Erythroblast (primary cell): ENCODE results near the gene TMEM267.
"Not testable (repeated sequence)": the region's sequence is repeated elsewhere in the genome, so short reads cannot be mapped to it uniquely, and the experiment has no call there.

ENCODE experiments used
- DNase-seq, 2 experiments: peaks; one replicate each; lab custom pipeline; 2025; lab: John Stamatoyannopoulos, UW
- GATA1 ChIP-seq: IDR thresholded peaks from 2 replicates; pipeline ENCODE4 v1.6.1; 2011; ENCODE audit warnings: low read depth, mild to moderate bottlenecking, control low read depth, low read length, moderate library complexity
- POLR2A ChIP-seq: IDR thresholded peaks from 2 replicates; pipeline ENCODE4 v1.6.1; 2011; ENCODE audit warnings: mild to moderate bottlenecking, low read length

The TMEM267 gene, protein sequence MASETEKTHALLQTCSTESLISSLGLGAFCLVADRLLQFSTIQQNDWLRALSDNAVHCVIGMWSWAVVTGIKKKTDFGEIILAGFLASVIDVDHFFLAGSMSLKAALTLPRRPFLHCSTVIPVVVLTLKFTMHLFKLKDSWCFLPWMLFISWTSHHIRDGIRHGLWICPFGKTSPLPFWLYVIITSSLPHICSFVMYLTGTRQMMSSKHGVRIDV

GRCh38 chr5:43483298-43484105, at the start of gene TMEM267:
TMEM267 (minus strand) TSS chr5:43483865; CDS start chr5:43453969, 29,896 bp downstream.
- TF ChIP-seq POLR2A: peak; percentile 98
- no peak for TF ChIP-seq GATA1

DNA sequence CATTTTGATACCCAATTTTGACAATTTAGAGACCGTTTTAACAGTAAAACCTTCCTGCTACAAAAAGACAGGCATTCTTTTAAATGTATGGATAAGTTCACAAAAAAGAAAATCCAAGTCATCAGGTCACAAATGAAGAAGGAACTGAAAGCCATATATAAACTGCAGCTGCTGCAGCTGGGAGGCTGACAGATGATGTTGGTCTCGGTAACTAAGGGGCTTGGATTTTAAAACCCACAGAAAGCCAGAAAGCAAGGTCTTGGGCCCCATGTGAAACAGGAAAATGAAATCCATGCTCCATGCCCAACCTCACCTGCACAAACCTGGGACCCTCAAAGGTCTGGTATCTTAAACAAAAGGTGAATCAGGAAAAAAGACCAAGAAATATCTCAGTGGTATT, 47.0 kb upstream of the TMEM267 start:
- no peak for DNase-seq
- TF ChIP-seq GATA1 (no peak), POLR2A (no peak)

More at GRCh38 chr5:43483298-43484105, at the start of gene TMEM267:
- DNase-seq: peak; percentile 92 to 94

DNA sequence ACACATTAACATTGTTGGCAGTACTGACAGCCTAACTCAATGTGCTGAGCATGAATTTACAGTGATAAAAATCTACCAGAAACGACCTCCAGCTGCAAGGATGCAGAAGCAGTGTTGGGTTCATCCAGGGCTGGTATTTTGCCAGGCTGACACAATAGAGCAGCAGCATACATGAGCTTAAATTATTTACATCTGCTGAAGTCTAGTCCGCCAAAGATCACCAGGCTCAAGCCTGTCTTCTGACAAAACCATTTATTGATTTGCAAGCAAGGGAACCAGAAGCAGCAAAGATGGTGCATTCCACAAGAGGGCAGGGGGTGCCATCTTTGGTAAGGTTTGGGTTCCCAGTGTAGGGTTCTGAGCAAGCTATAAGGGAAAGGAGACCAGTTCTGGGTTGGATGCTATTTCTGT, 40.0 kb upstream of the TMEM267 start:
- TF ChIP-seq POLR2A (no peak), GATA1 (no peak)
- peak in 1 of 2 experiments; percentile 5 for DNase-seq

- TF ChIP-seq POLR2A (no peak), GATA1 (no peak)
- DNase-seq: no peak
Measured at GRCh38 chr5:43520615-43521014, 37.0 kb upstream of the TMEM267 start.

DNA sequence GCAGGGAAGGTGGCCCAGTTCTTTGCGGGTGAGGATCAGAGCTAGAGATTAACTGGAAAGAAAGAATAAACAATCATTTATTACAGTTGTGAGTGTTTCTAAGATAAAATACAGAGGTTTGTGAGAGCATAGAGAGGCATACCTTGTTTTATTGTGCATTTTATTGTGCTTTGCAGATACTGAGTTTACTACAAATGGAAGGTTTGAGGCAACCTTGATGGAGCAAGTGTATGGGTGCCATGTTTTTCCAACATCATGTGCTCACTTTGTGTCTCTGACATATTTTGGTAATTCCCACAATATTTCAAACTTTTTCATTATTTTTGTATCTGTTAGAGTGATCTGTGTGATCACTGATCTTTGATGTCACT, 32.0 kb upstream of the TMEM267 start:
- TF ChIP-seq POLR2A (no peak), GATA1 (no peak)
- DNase-seq: no peak

DNA sequence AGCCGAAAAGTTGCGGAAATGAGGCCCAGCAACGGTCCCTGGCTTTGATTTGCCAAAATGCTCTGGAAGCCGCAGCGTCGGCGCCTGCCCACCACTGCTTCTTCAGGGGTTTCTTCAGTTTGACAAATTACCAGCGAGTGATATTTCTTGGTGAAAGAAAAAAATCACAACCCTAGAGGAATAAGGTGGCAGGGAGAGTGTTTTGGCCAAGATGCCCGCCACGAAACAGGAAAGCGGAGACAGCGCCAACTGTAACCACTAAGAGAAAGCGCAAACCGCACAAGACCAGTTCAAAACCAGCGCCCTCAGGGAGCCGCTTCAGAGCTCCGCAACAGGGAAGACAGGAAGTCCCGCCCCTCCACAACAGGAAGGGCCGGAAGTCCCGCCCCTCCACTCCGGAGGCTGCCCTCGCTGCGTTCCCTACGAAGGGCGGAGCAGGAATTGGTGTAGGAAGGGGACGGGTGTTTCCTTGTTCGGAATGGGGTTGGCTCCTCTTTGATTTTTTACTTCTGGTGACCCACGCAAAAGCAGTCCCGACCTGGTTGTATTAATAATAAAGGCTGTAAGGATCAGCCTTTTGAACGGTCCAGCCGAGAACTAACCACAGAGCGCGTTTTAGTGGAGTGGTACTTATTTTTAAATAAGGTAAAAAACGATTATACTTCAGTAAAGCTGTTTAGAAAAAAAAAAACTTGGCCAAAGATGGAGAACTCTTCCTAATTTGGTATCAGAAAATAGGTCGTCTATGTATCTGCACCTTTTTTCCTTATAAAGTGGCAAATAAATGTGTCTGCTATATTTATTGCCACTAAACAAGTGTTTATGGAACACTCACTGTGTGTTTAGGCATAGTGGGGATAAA, 31.4 kb upstream of the TMEM267 start, which contains the start of gene C5orf34:
Gene C5orf34, minus strand, starts transcription at position 333 of the 862 bp plus-strand sequence. CDS start 5,809 bp downstream, outside the sequence.
- DNase-seq: peak; percentile 95 to 96
- TF ChIP-seq GATA1: no peak
- TF ChIP-seq POLR2A: peak; percentile 95

- TF ChIP-seq GATA1: no peak
- no peak for TF ChIP-seq POLR2A
- peak in 1 of 2 experiments; percentile 76 for DNase-seq
Measured at GRCh38 chr5:43514471-43514815, 30.8 kb upstream of the TMEM267 start.

GRCh38 chr5:43514025-43514424, 30.4 kb upstream of the TMEM267 start:
- DNase-seq: peak; percentile 26 to 51
- TF ChIP-seq POLR2A (no peak), GATA1 (no peak)

DNA sequence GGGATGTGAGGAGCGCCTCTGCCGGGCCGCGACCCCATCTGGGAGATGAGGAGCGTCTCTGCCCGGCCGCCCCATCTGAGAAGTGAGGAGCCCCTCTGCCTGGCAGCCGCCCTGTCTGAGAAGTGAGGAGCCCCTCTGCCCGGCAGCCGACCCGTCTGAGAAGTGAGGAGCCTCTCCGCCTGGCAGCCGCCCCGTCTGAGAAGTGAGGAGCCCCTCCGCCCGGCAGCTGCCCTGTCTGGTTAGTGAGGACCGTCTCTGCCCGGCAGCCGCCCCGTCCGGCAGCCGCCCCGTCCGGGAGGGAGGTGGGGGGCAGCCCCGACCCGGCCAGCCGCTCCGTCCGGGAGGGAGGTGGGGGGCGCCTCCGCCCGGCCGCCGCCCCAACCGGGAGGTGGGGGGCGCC, 27.4 kb upstream of the TMEM267 start:
- not testable (repeated sequence) for DNase-seq

- DNase-seq: no peak
- TF ChIP-seq GATA1: no peak
- TF ChIP-seq POLR2A: no peak
Measured at GRCh38 chr5:43498581-43498980, 14.9 kb upstream of the TMEM267 start.

DNA sequence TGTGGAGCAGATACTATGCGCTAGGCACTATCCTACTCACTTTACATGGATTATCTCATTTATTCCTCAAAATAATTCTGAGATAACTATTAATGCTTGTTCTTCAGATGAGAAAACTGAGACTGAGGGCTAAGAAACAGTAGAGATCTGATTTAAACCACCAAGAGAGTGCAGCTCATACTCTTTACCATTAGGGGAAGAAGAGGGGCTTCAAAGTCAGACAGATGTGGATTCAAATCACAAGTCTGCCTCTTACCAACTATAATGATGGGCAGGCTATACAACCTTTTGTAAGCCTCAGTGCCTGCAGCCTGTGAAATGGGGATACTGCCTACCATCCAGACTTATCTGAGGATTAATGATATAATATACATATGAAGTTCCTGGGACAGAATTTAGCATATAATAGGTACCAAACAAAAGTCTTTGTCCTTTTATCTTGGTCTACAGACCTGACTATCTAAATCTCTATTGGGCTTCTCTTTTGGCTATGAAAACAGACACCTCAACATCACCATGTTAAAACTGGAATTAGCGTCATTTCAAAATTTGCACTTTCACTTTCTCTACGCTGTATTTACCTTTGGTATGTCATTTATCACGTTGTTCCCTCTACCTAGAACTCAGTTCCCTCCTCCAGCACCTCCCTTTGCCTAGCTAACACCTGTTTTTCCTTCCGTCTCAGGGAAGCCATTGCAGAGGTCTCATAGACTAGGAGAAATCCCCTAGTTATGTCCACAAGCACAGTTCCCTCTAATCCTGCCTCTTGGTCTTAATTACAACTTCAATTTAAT, 13.8 kb upstream of the TMEM267 start:
- TF ChIP-seq POLR2A (no peak), GATA1 (no peak)
- DNase-seq: no peak

DNA sequence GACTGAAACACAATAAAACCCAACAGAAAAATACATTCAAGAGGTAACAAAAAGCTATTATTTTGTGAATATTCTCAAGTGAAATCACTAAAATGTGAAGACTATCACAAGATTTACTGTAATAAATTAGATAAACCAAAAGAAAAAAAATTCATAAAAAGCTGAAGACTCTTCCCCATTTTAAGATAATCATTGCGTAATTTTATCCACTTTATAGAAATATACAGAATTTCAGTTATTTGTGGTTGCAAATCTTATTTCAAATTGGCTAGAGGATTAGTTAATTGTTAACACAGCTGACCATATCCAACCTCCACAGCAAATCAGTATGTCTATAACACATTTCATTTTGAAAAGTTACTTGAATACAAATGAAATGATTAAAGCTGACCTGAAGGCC, 7.7 kb upstream of the TMEM267 start:
- no peak for TF ChIP-seq GATA1
- TF ChIP-seq POLR2A: no peak
- no peak for DNase-seq

DNA sequence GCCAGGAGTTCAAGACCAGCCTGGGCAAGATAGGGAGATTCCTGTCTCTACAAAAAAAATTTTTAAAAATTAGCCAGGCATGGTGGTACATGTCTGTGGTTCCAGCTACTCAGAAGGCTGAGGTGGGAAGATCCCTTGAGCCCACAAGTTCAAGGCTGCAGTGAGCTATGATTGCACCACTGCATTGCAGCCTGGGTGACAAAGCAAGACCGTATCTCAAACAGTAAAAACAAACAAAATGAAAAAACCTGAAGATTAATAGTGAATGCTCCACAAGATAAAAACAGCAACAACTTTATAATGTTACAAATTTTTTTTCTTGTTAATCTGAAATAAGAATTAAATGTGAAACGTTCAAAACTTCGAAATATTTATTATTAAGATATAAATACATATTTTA, 2.7 kb upstream of the TMEM267 start:
- DNase-seq: no peak
- TF ChIP-seq POLR2A (no peak), GATA1 (no peak)
